ENCODE measurements around the gene PGAP3.
A peak's percentile ranks its signal among the peaks of the same experiment; 100 is the strongest.

DNA sequence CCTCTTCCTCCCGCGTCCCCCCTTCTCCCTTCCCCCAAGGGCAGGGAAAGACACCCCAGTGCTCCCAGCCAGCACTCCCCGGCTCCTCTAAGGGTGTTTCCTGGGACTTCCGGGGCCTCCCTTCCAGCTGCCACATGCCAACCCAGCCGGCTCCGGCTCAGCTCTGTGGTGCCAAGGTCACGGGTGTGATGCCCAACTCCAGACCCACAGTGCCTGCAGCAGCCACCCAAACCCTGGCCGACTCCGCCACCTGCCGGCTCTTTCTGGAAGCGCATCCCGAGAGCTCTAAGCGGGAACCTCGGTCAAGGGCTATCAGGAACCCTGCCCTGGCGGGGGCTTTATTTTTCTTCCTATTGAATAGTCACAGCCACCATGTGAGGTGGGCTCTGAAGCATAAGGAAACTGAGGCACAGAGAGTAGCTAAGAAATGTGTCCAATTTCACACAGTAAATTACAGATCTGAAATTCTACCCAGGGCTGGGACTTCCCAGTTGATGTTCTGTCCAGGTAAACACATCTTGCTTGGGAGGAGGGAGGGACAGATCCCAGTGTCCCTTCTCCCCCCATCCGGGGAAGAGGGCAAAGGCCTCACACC is 64.4 kb downstream of the PGAP3 start:
- TF ChIP-seq, protein P1, sequence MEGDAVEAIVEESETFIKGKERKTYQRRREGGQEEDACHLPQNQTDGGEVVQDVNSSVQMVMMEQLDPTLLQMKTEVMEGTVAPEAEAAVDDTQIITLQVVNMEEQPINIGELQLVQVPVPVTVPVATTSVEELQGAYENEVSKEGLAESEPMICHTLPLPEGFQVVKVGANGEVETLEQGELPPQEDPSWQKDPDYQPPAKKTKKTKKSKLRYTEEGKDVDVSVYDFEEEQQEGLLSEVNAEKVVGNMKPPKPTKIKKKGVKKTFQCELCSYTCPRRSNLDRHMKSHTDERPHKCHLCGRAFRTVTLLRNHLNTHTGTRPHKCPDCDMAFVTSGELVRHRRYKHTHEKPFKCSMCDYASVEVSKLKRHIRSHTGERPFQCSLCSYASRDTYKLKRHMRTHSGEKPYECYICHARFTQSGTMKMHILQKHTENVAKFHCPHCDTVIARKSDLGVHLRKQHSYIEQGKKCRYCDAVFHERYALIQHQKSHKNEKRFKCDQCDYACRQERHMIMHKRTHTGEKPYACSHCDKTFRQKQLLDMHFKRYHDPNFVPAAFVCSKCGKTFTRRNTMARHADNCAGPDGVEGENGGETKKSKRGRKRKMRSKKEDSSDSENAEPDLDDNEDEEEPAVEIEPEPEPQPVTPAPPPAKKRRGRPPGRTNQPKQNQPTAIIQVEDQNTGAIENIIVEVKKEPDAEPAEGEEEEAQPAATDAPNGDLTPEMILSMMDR (IDR thresholded peaks at IDR 0.05), result peak; percentile 89 to 93 (median 91)
- TF ChIP-seq POLR2A (IDR thresholded peaks at IDR 0.05), result no peak
